Measurements from ENCODE around the gene EIF6.
"Not testable (repeated sequence)": the region's sequence is repeated elsewhere in the genome, so short reads cannot be mapped to it uniquely, and the experiment has no call there.

EIF6 gene

GRCh38 chr20:35260426-35260825 lies 24.1 kb downstream of the EIF6 start:
- no peak for DNase-seq (ENCODE audit: low read depth, low spot score)

GRCh38 chr20:35257175-35257909 lies 27.2 kb downstream of the EIF6 start:
- no peak for DNase-seq (ENCODE audit: low read depth, low spot score)

- DNase-seq (ENCODE audit: low read depth, low spot score), result no peak
Measured at GRCh38 chr20:35254448-35254999, 30.0 kb downstream of the EIF6 start.

GRCh38 chr20:35253010-35253409 lies 31.6 kb downstream of the EIF6 start:
- DNase-seq (ENCODE audit: low read depth, low spot score), result no peak

- DNase-seq (ENCODE audit: low read depth, low spot score), result not testable (repeated sequence)
Measured at GRCh38 chr20:35252598-35252997, 32.0 kb downstream of the EIF6 start.

- DNase-seq (ENCODE audit: low read depth, low spot score), result no peak
Measured at GRCh38 chr20:35252037-35252461, 32.5 kb downstream of the EIF6 start.

GRCh38 chr20:35251613-35251940 lies 33.0 kb downstream of the EIF6 start:
- no peak for DNase-seq (ENCODE audit: low read depth, low spot score)

GRCh38 chr20:35248641-35249475 lies 35.7 kb downstream of the EIF6 start:
- no peak for DNase-seq (ENCODE audit: low read depth, low spot score)

- no peak for DNase-seq (ENCODE audit: low read depth, low spot score)
Measured at GRCh38 chr20:35246723-35247122, 37.8 kb downstream of the EIF6 start.

GRCh38 chr20:35243986-35244385 lies 40.6 kb downstream of the EIF6 start:
- no peak for DNase-seq (ENCODE audit: low read depth, low spot score)

GRCh38 chr20:35243317-35243716 lies 41.3 kb downstream of the EIF6 start:
- no peak for DNase-seq (ENCODE audit: low read depth, low spot score)

GRCh38 chr20:35240811-35241293 lies 43.7 kb downstream of the EIF6 start:
- no peak for DNase-seq (ENCODE audit: low read depth, low spot score)

- DNase-seq (ENCODE audit: low read depth, low spot score), result no peak
Measured at GRCh38 chr20:35240083-35240810, 44.3 kb downstream of the EIF6 start.

- DNase-seq (ENCODE audit: low read depth, low spot score), result no peak
Measured at GRCh38 chr20:35238735-35239134, 45.8 kb downstream of the EIF6 start.

- DNase-seq (ENCODE audit: low read depth, low spot score), result no peak
Measured at GRCh38 chr20:35238170-35238569, 46.4 kb downstream of the EIF6 start.

- DNase-seq (ENCODE audit: low read depth, low spot score), result no peak
Measured at GRCh38 chr20:35237486-35237885, 47.1 kb downstream of the EIF6 start.

GRCh38 chr20:35235881-35236280 lies 48.7 kb downstream of the EIF6 start:
- DNase-seq (ENCODE audit: low read depth, low spot score), result no peak

- DNase-seq (ENCODE audit: low read depth, low spot score), result no peak
Measured at GRCh38 chr20:35232575-35232974, 52.0 kb downstream of the EIF6 start.

Data from smooth muscle cell of the brain vasculature (primary cell).